Fibroblast of mammary gland (primary cell): ENCODE measurements around the gene PLCB3.

Source experiments
- DNase-seq: peaks from one replicate; pipeline ENCODE4 v3.0.0-alpha.2; 2010; ENCODE audit warnings: low read depth
- H3K4me3 ChIP-seq: 2 replicates; pipeline ENCODE4 v1.5.1; 2011; ENCODE audit warnings: low read depth, mild to moderate bottlenecking, low read length, moderate library complexity; ENCODE audit not compliant: control insufficient read depth
- TF ChIP-seq, protein P1 (sequence below): conservative IDR thresholded peaks from 2 replicates; pipeline ENCODE4 v1.5.1; 2011; ENCODE audit warnings: low read depth, low read length, inconsistent platforms; ENCODE audit not compliant: control insufficient read depth, insufficient read depth

Gene PLCB3

GRCh38 chr11:64264371-64264852 is 13.1 kb downstream of the PLCB3 start:
- H3K4me3 ChIP-seq, result no peak overlapping the region
- no peak for DNase-seq
- TF ChIP-seq, protein P1, sequence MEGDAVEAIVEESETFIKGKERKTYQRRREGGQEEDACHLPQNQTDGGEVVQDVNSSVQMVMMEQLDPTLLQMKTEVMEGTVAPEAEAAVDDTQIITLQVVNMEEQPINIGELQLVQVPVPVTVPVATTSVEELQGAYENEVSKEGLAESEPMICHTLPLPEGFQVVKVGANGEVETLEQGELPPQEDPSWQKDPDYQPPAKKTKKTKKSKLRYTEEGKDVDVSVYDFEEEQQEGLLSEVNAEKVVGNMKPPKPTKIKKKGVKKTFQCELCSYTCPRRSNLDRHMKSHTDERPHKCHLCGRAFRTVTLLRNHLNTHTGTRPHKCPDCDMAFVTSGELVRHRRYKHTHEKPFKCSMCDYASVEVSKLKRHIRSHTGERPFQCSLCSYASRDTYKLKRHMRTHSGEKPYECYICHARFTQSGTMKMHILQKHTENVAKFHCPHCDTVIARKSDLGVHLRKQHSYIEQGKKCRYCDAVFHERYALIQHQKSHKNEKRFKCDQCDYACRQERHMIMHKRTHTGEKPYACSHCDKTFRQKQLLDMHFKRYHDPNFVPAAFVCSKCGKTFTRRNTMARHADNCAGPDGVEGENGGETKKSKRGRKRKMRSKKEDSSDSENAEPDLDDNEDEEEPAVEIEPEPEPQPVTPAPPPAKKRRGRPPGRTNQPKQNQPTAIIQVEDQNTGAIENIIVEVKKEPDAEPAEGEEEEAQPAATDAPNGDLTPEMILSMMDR, result no peak

DNA sequence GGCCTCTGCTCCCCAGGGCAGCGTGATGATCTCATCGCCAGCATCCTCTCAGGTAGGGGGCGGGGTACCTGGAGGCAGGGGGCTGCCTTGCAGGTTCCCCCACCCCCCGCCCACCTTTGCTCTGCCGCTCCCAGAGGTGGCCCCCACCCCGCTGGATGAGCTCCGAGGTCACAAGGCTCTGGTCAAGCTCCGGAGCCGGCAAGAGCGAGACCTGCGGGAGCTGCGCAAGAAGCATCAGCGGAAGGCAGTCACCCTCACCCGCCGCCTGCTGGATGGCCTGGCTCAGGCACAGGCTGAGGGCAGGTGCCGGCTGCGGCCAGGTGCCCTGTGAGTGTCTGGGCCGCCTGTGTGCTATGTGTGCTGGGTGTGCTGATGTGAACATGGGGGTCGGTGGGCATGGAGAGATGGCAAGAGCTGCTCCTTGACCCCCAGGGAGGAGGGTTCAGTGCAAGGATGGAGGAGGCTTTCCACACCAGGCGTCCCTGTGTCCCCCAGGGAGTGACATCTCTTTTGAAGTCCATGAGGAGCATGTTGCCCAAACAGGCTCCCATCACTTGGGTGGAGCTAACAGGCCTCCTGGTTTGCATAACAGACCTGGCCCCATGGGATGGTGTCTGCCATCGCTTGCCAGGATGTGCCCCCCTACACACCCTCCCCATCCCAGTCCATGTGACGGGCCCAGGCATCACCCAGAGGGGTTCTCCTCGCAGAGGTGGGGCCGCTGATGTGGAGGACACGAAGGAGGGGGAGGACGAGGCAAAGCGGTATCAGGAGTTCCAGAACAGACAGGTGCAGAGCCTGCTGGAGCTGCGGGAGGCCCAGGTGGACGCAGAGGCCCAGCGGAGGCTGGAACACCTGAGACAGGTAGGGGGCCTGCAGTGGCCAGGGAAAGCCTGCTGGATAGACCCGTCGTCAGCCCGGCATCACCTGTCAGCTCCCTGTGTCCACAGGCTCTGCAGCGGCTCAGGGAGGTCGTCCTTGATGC is 14.1 kb downstream of the PLCB3 start:
- DNase-seq, result no peak
- TF ChIP-seq, protein P1, result no peak
- H3K4me3 ChIP-seq, result no peak overlapping the region

GRCh38 chr11:64266339-64266738 is 15.0 kb downstream of the PLCB3 start:
- peak; percentile 68 for DNase-seq
- TF ChIP-seq, protein P1, result no peak
- no peak overlapping the region for H3K4me3 ChIP-seq

DNA sequence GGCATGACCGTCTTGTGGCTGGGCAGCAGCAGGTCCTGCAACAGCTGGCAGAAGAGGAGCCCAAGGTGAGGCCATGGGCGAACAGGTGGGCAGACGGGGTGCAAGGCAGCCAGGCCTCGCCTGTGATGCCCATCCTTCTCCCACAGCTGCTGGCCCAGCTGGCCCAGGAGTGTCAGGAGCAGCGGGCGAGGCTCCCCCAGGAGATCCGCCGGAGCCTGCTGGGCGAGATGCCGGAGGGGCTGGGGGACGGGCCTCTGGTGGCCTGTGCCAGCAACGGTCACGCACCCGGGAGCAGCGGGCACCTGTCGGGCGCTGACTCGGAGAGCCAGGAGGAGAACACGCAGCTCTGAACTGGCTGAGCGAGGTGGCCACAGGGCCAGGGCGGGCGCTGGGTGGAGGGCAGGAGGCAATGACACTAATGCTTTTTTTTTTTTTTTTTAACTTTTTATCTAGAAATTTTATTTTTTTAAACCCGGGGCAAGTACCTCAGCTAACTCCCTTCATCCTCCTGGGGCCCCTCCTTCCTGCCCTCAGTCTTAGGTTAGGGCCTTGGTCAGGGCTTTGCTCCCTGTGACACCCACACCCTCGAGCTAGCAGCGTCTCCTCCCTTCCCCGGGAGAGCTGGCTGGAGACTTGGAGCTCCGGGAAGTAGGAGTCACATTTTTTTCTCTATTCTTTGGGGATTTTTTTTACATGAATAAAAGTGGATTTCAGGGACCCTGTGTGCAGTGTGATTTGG is 16.0 kb downstream of the PLCB3 start:
- TF ChIP-seq, protein P1, result no peak
- peak; percentile 28 for DNase-seq
- no peak overlapping the region for H3K4me3 ChIP-seq

GRCh38 chr11:64268025-64268892 is 16.9 kb downstream of the PLCB3 start:
- TF ChIP-seq, protein P1, result no peak
- DNase-seq, result no peak
- H3K4me3 ChIP-seq, result peak overlapping the region; percentile 57
